Occipital lobe (tissue), 2 donors: Measurements from ENCODE around the gene MUC4. TPM values are rescaled to one million over a fixed set of nuclear protein-coding genes. Genes with fewer than 3 reads are reported as not detected.
"Not testable (repeated sequence)": the region's sequence is repeated elsewhere in the genome, so short reads cannot be mapped to it uniquely, and the experiment has no call there.

Source experiments
- DNase-seq: peaks from one replicate; lab custom pipeline; 2025; lab: John Stamatoyannopoulos, UW
- total RNA-seq: library from RNA; depleted of rRNA; stranded (reverse); fragments of >200 nt; gene quantifications from one replicate; pipeline ENCODE4 v1.2.3, GENCODE V29; 2014

The MUC4 gene
- total RNA-seq, 1 donor from 2014 or later: not detected

DNA sequence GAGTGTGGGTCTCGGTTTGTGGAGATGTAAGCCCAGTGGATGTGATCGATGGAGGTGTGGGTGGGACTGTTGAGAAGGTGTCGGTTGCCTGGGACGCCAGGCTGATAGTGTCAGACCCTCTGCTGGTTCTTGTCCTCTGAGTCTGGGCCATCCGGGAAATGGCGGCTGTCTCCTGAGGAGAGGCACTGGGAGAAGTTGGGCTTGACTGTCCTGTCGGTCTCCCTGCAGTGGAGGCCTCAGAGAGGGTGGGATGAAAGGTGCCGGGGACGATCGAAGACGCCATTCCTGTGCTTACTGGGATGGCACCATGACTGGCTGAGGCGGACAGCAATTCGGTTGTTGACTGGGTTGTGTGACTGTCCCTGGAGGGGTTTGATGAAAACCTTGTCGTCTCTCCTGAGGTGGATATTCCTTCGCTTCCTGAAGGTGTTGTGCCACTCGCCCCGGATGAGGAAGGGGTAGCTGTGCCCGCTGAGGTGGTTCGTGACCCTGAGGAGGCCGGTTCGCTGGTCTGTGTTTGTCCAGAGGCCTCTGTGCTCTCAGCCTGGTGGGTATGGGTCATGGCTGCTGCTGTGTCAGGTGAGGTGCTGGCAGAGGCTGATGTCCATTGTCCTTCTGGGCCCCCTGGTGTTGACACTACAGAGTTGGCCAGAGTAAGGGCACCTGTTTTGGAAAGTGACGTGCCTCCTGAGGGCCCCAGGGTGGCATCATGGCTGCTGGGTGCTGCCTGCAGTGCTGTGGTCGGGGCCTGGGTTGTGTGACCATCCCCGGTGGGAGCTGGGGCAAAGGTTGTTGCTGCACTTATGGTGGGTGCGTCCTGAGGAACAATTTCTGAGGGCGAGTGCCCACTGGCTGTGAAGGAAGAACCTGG lies 22.8 kb downstream of the MUC4 start:
- DNase-seq: no peak

DNA sequence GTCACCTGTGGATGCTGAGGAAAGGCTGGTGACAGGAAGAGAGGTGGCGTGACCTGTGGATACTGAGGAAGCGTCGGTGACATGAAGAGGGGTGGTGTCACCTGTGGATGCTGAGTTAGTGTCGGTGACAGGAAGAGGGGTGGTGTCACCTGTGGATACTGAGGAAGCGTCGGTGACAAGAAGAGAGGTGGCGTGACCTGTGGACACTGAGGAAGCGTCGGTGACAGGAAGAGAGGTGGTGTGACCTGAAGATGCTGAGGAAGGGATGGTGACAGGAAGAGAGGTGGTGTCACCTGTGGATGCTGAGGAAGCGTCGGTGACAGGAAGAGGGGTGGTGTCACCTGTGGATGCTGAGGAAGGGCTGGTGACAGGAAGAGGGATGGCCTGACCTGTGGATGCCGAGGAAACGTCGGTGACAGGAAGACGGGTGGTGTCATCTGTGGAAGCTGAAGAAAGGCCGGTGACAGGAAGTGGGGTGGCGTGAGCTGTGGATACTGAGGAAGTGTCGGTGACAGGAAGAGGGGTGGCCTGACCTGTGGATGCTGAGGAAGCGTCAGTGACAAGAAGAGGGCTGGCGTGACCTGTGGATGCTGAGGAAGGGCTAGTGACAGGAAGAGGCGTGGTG lies 25.8 kb downstream of the MUC4 start:
- DNase-seq: not testable (repeated sequence)

DNA sequence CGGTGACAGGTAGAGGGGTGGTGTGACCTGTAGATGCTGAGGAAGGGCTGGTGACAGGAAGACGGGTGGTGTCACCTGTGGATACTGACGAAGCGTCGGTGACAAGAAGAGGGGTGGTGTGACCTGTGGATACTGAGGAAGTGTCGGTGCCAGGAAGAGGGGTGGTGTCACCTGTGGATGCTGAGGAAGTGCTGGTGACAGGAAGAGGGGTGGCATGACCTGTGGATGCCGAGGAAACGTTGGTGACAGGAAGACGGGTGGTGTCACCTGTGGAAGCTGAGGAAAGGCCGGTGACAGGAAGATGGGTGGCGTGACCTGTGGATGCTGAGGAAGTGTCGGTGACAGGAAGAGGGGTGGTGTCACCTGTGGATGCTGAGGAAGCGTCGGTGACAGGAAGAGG lies 27.7 kb downstream of the MUC4 start:
- not testable (repeated sequence) for DNase-seq

DNA sequence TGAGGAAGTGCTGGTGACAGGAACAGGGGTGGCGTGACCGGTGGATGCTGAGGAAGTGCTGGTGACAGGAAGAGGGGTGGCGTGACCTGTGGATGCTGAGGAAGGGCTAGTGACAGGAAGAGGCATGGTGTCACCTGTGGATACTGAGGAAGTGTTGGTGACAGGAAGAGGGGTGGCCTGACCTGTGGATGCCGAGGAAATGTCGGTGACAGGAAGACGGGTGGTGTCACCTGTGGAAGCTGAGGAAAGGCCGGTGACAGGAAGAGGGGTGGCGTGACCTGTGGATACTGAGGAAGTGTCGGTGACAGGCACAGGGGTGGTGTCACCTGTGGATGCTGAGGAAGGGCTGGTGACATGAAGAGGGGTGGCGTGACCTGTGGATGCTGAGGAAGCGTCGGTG lies 30.5 kb downstream of the MUC4 start:
- not testable (repeated sequence) for DNase-seq

DNA sequence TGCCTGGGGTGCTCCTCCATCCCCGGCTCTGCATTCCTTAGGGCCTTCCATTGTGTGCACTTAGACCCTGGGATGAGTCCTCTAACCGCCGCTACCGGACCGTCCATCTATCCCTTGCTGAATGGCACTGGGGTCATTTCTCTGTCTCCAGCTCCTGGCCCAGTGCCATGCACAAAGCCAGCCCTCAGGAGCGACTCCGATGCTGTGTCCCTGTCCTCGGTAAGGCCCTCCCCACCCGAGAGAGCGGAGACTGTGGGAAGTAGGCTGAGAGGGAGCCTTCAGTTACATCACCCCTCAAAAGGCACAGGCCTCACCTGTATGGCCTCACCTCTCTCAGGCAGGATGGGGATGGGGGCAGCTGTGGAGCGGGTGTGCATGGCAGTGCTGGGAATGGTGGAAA lies 33.8 kb downstream of the MUC4 start:
- no peak for DNase-seq

DNA sequence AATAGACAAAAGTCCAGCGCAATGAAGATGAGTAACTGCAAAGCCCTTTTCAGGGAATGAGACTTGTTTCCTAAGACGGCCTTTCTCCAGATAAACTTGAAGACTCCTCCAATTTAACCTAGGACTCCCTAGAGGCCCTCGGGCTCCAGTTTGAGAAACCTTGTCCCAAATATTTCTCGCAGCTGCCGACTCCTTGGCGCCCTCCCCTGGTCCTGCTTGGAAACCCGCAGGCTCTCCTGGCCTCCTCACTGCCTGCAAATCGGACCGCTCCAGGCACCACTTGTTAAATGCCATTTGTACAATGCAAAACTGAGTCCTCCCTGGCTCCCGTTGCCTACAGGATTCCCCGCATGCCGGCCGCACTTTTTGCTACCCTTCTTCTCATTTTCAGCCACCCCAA lies 36.8 kb downstream of the MUC4 start:
- no peak for DNase-seq

DNA sequence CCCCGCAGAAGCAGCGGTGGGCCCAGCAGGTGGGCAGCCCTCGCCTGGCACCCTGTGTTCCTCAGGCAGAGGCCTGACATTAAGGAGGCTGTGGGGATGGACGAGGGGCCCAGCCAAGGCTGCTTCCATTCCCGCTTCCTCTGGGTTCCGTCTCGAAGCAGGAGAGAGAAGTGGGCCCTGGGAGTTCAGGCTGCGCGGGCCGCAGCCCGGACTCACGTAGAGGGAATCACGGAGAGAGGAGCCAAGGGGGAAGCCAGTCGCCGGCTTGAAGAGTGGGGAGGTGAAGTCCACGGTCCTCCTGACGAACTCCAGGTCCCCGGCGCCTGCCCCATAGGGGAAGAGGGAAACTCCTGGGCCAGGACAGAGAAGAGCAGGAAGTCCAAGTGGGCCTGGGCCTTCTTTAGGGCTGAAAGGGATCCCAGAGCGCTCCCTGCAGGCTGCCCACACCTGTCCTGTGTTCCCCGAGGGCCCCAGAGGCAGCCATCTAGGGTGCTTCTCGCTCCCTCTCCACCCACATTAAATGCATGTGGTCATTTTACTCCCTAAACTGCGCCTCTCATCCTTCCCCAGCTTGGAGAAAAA lies 37.7 kb downstream of the MUC4 start:
- DNase-seq: no peak

DNA sequence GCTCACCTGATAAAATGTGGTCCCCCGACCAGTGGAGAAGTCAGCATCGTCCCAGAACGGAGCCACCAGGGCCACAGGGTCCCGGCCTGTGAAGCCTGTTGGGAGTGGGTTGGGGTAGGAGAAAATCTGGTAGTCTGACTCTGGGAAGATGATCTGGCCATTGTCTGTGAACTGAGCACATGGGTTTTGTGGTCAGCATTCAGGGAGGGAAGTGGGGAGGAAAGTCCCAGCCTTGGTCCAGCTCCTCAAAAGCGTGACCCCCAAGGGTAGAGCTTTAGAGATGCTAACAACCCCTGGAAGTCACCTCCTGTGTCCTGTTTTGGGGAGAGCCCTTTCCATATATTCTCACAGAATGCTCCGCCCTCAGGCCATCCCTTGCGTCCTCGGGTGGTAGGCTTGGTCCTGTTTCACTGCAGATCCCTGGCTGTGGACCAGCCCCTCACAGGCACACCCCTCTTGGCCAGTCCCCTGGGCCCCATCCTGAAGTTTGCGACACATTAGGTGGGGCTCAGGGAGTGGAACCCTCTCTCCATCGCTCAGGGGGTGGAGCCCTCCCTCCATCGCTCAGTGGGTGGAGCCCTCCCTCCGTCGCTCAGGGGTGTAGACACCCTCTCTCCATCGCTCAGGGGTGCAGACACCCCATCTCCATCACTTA lies 40.0 kb downstream of the MUC4 start:
- no peak for DNase-seq

DNA sequence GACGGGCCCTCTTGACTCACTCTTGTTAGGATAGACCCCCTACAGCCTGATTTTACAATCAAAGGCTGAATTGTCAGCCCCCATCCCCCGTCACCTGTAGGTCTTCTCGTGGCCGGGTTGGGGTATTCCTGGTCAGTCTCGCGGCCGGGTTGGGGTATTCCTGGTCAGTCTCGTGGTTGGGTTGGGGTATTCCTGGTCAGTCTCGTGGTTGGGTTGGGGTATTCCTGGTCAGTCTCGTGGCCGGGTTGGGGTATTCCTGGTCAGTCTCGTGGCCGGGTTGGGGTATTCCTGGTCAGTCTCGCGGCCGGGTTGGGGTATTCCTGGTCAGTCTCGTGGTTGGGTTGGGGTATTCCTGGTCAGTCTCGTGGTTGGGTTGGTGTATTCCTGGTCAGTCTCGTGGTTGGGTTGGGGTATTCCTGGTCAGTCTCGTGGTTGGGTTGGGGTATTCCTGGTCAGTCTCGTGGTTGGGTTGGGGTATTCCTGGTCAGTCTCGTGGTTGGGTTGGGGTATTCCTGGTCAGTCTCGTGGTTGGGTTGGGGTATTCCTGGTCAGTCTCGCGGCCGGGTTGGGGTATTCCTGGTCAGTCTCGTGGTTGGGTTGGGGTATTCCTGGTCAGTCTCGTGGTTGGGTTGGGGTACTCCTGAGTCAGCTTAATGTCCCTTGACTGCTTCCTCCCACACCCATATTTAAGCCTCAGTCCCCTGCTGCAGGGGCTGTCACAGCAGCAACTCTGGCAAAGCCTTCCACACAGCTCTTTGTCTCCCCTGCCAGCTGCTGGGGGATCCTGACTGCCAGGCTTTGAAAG lies 40.7 kb downstream of the MUC4 start:
- DNase-seq: not testable (repeated sequence)

DNA sequence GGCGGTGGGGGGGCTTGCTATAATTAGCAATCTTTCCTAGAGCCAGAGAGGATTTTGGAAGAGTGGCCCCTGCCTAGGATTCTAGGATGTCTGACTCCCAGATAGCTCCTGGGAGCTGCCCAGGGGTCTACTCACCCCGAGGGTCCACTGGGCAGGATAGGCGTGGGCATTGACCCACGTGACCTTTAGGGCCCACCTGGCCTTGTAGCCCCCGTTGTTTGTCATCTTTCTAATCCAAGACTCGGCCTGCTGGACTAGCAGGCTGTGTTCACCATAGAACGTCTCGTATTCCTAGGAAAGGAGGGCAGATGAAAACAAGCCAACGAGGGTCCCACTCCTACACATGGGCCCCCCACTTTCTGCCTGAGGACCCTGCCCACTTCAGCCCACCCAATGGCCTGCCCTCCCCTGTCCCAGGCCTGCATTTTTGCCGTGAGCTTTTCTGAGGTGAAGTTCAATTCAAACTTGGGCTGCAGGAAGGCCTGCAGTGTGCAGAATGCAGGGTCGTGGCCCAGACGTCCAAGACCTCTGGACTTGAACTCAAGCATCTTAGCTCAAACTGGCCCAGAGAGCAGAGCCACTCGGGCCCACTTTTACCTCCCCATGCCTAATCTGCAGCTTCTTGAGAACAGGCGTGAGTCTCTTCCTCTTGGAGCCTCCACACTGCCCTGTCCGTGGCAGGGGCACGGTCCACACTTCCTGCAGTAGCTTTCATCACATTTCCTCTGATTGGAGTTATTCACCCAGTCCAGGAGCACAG lies 41.5 kb downstream of the MUC4 start:
- no peak for DNase-seq

DNA sequence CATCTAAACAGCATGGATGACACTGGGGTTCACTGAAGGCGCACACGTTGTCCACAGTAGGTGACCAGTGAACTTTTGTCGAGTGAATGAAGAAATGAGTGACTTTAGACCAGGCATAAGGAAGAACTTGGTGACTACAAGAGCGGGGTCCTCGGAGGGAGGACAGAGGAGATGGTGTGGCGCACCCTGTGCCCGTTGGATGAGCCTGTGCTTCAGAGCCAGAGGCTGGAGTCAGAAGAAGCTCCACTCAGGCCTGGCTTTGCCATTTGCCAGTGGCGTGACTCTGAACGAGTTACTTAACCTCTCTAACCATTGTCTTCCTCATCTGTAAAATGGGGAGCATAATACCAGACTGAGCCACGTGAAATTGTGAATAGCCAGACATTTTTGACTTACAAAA lies 42.2 kb downstream of the MUC4 start:
- DNase-seq: no peak

DNA sequence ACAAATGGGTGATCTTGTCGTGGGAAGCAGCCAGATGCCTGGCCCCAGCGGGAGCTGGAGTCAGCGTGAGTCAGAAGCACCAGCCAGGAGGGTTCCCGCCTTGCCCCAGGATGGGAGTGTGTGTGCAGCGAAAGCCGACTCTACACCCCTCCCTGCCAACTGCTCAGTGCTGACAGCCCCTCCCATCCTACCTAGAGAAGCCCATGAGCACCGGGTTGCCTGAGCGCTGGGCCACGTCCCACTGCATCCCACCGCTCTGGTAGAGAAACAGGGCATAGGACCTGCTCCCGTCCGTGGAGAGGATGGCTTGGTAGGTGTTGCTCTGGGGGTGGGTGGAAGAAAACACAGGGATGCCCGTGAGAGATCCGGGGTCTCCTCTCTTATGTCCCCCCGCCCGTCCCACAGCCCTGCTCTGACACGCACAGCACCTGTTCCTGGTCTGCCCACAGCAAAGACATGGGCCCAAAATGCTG lies 42.9 kb downstream of the MUC4 start:
- DNase-seq: no peak

DNA sequence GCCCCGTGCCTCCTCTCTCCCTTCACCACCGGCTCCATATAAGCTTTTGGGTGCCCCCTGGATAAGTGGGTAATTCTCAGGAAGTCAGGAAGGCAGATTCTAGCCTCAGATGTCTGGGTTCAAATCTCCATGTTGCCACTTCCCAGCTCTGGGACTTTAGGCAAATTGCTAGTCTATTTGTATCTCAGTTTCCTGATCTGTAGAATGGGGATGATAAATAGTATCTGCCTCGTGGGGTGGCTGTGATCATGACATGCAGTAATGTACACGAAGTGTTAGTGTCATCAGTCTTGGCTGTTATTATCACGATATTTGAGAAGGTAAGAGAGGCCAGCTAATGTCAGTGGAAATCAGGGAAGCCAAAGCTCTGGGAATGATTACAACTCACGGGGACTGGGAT lies 43.3 kb downstream of the MUC4 start:
- DNase-seq: no peak

DNA sequence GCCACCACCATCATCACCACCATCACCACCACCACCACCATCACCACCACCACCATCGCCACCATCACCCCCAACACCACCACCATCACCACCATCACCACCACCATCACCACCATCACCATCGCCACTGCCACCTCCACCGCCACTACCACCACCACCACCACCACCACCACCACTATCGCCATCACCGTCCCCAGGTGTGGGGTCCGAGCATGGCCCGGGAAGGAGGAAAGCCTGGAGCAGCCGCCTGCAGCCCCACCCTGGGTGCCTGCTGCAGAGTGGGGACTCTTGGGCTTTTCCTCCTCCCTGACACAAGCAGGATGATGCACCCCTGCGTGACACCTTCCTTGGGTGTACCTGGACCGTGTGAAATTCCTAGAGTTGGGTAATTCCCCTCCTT lies 43.9 kb downstream of the MUC4 start:
- DNase-seq: no peak

DNA sequence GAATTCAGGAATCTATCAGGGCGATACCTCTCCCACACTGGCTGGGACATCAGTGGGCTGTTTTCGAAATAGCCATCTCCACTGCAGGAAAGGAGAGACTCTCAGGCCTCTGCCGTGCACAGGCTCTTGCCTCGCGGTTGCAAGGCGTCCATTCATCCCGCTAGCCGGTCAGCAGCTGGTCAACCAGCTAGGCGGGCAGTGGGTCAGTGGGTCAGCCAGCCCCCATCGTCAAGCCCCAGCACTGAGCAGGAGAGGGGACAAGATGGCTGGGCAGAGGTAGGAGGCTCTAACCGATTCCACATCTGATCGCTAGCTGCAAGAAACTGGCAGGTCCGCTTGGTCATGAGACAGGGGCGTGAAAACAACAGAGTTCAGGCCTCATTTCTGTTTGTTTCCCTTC lies 45.1 kb downstream of the MUC4 start:
- DNase-seq: no peak

DNA sequence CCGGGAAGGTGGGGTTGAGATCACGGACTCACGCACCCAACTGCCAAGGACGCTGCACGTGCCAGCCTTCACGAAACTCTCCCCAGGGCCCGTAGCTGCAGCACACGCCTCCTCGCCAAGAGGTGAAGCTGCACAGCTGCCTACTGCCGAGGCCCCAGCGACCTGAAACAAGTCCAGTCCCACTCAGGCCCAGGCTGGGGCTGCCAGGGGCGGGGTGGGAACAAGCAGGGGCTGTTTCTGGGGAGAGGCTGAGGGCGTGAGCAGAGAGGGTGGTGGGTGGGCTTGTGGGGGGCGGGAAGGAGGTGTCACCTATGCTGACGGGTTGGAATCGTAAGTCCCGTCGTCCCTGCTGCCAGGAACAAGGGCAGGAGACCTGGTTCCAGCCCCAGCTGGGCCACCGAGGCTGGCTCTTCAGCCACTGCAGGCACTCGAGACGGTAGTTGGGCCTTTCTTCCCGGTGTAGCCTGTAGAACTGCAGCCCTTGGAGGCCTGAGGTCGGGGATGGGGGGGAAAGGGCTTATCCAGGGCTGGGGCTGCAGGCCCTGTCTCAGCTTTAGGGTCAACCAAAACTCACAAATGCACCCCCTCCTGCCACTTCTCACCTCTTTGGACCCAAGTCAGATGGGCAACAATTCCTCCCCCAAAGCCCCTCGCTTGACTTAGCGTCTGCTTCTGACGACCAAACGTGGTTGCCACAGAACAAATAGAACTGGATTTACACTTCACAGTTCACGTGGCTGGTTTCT lies 46.6 kb downstream of the MUC4 start:
- no peak for DNase-seq

DNA sequence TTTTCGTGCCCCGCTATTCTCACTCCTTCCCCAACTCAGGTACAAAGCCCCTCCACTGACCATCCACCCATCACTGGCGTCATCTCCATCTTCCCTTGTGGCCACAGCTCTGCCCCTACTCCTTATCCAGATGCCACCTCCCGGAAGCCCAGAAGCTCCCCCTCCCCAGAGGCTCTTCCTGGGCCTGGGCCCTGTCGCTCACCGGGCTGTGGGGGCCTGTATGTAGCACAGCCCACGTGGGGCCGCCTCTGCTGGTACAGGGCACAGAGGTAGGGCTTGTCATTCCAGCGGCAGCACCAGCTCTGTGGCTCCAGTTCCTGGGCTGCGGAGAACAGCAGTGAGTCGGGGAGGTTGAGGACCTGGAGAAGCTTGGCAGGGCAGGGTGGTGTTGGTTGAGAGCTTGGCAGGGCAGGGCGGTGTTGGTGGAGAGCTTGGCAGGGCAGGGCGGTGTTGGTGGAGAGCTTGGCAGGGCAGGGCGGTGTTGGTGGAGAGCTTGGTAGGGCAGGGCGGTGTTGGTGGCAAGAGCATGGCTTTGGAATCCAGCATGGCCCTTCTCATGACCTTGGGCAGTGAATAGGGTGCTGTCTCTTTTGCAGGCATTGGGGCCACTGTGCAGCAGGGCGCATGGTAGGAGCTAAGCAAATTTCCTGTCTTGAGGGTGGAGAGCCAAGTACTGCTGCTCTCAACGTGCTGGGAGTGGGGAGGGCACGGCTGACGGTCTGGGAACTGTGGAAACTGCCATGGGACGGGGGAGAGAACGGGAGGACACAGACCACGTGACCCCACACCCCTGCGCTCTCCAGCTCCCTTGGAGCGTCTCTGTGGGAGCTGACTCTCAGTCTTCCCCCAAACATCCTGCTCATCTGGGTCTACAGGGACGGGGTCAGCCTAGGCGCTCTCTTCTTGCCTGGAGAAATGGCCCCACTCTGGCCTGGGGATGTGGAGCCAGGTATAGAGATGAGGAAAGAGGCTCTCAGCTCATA lies 47.6 kb downstream of the MUC4 start:
- no peak for DNase-seq

DNA sequence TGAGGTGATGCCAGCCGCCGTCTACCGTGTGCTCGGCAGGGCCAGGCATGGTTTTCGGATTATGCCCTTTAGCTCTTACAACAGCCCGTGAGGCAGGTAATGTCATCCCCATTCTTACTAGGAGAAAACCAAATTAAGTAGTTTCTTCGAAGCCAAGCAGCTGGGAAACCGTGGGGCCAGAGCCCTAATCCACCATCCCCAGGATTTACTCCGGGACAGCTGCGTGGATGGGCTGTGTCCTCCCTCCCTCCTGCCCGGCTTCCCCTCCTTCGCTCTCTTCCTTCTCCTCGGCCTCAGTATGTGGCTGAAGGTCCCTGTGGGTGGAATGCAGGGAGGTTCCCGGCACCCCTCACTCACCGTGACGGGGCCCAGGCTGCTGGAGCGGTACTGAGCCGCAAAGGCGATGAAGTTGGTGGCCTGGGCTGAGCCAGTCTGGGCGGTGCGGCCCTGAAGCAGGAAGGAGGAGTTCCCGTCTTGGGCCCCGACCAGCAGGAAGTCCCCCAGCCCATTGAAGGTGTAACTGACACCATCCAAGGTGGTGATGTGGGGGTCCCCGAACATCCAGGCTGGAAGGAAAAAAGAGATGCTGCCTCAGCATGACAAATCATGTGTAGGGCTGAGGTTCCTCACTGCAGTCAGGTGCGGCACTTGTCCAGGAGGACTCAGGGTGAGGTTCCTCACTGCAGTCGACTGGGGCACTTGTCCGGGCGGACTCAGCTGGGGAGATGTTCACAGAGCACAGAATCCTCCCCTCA lies 48.5 kb downstream of the MUC4 start:
- no peak for DNase-seq
